Bronchial epithelial cell (primary cell): ENCODE measurements around the gene CLEC9A. TPM values are rescaled to one million over a fixed set of nuclear protein-coding genes. Genes with fewer than 3 reads are reported as not detected.

Source experiments
- DNase-seq: peaks from one replicate; pipeline ENCODE4 v3.0.0-alpha.2; 2010; ENCODE audit warnings: low read depth
- FAIRE-seq: peaks from 2 replicates; lab custom pipeline; 2011; peaks lifted over from hg19 to GRCh38; lab: Jason Lieb, UNC
- H3K27me3 ChIP-seq: 2 replicates; pipeline ENCODE4 v1.5.1; 2011; ENCODE audit warnings: low read length; ENCODE audit not compliant: control insufficient read depth, insufficient read depth
- H3K36me3 ChIP-seq: 2 replicates; pipeline ENCODE4 v1.5.1; 2011; ENCODE audit warnings: low read length; ENCODE audit not compliant: control insufficient read depth, insufficient read depth
- H3K4me3 ChIP-seq: 2 replicates; pipeline ENCODE4 v1.5.1; 2011; ENCODE audit warnings: mild to moderate bottlenecking, low read depth, low read length, control low read depth
- total RNA-seq: library from RNA; depleted of rRNA; stranded (reverse); fragments of >200 nt; gene quantifications from 2 replicates; pipeline ENCODE4 v1.2.1, GENCODE V29; 2014
- TF ChIP-seq, protein P1 (sequence below): IDR thresholded peaks from 2 replicates; pipeline ENCODE4 v1.5.1; 2011; ENCODE audit warnings: mild to moderate bottlenecking, moderate library complexity, low read length, control low read depth, inconsistent platforms; ENCODE audit not compliant: insufficient read depth, severe bottlenecking

Gene CLEC9A
- total RNA-seq, 1 donor from 2014 or later, result not detected

DNA sequence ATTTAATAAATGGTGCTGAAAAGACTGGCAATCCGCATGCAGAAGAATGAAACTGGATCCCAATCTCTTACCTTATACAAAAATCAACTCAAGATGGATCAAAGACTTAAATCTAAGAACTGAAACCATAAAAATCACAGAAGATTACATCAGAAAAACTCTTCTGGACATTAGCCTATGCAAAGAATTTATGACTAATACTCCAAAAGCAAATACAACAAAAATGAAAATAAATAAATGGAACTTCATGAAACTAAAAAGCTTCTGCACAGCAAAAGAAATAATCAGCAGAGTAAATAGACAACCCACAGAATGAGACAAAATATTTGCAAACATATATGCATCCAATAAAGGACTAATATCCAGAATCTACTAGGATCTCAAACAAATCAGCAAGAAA is 82.6 kb downstream of the CLEC9A start:
- no peaks in the 10 kb centered on the region for H3K27me3 ChIP-seq
- no peak overlapping the region for H3K4me3 ChIP-seq
- no peak for FAIRE-seq
- H3K36me3 ChIP-seq, result no peaks in the 10 kb centered on the region
- DNase-seq, result peak; percentile 20
- TF ChIP-seq, protein P1, sequence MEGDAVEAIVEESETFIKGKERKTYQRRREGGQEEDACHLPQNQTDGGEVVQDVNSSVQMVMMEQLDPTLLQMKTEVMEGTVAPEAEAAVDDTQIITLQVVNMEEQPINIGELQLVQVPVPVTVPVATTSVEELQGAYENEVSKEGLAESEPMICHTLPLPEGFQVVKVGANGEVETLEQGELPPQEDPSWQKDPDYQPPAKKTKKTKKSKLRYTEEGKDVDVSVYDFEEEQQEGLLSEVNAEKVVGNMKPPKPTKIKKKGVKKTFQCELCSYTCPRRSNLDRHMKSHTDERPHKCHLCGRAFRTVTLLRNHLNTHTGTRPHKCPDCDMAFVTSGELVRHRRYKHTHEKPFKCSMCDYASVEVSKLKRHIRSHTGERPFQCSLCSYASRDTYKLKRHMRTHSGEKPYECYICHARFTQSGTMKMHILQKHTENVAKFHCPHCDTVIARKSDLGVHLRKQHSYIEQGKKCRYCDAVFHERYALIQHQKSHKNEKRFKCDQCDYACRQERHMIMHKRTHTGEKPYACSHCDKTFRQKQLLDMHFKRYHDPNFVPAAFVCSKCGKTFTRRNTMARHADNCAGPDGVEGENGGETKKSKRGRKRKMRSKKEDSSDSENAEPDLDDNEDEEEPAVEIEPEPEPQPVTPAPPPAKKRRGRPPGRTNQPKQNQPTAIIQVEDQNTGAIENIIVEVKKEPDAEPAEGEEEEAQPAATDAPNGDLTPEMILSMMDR, result no peak

DNA sequence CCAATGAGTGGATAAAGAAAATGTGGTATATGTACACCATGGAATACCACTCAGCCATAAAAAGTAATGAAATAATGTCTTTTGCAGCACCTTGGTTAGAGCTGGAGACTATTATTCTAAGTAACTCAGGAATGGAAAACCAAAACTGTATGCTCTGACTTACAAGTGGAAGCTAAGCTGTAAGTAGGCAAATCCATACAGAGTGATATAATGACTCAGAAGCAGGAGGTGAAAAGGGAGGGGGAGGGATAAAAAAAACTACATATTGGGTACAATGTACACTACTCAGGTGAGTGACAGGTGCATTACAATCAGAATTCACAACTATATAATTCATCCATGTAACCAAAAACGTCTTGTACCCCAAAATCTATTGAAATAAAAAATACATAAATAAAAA is 83.4 kb downstream of the CLEC9A start:
- TF ChIP-seq, protein P1, result no peak
- no peak for FAIRE-seq
- Histone ChIP-seq H3K27me3 (no peaks in the 10 kb centered on the region), H3K4me3 (no peak overlapping the region), H3K36me3 (no peaks in the 10 kb centered on the region)
- DNase-seq, result peak; percentile 31

DNA sequence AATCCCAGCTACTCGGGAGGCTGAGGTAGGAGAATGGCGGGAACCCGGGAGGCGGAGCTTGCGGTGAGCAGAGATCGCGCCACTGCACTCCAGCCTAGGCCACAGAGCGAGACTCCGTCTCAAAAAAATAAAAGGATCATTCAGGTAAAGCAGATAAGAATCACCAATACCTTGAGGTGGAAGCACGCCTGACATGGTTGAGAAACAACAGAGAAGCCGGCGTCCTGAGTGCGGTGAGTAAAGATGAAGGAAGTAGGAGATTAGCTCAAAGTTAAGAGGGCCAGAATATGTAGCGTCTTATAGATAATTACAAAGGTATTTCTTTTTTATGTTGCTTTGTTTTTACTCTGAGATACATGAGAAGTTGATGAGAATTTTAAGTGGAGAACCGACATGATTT is 84.8 kb downstream of the CLEC9A start:
- DNase-seq (no peak), FAIRE-seq (no peak)
- Histone ChIP-seq H3K4me3 (no peak overlapping the region), H3K36me3 (no peaks in the 10 kb centered on the region), H3K27me3 (no peaks in the 10 kb centered on the region)
- TF ChIP-seq, protein P1, result no peak

Other genes starting within 250 kb of the CLEC9A start
- 0.13 TPM in 1 of 2 replicates, not detected in the other for gene KLRF1, start 203.2 kb upstream of the CLEC9A start, total RNA-seq
- 0.77 and 3.9 TPM in 2 replicates for gene CLEC2B, start 161.3 kb upstream of the CLEC9A start, total RNA-seq
- not detected in 2 replicates for gene KLRF2, start 149.2 kb upstream of the CLEC9A start, total RNA-seq
- not detected in 2 replicates for gene CLEC2A, start 98.3 kb upstream of the CLEC9A start, total RNA-seq
- not detected in 2 replicates for gene CLEC12A, start 59.3 kb upstream of the CLEC9A start, total RNA-seq
- gene CLEC1B, start 31.6 kb upstream of the CLEC9A start, total RNA-seq, result not detected in 2 replicates
- gene CLEC12B, start 20.1 kb upstream of the CLEC9A start, total RNA-seq, result not detected in 2 replicates
- gene CLEC1A, start 68.3 kb downstream of the CLEC9A start, total RNA-seq, result not detected in 2 replicates
- gene CLEC7A, start 99.5 kb downstream of the CLEC9A start, total RNA-seq, result not detected in 2 replicates
- 0.38 TPM in 1 of 2 replicates, not detected in the other for gene OLR1, start 141.4 kb downstream of the CLEC9A start, total RNA-seq
- gene TMEM52B, start 148.3 kb downstream of the CLEC9A start, total RNA-seq, result not detected in 2 replicates
- gene GABARAPL1, start 182.2 kb downstream of the CLEC9A start, total RNA-seq, result 21.3 and 32.9 TPM in 2 replicates